SK-N-SH treated with all-trans-retinoic acid at 6 μM for 48 hours (cell line): ENCODE measurements around the gene CHSY1.
A peak's percentile ranks its signal among the peaks of the same experiment; 100 is the strongest.
"Not testable (repeated sequence)": the region's sequence is repeated elsewhere in the genome, so short reads cannot be mapped to it uniquely, and the experiment has no call there.

Experiments used
- ATAC-seq: fragments of 200-7000 bp; cut with Tn5 transposase; 3 replicates; pipeline ENCODE4 v1.9.1; 2020; ENCODE audit warnings: mild to moderate bottlenecking, moderate library complexity
- CSDC2 ChIP-seq: fragments of 250-450 bp; sonication (Bioruptor Pico); IDR thresholded peaks from 2 replicates; pipeline ENCODE4 v1.5.0; 2020; ENCODE audit warnings: mild to moderate bottlenecking, moderate library complexity
- OSR1 ChIP-seq: fragments of 250-450 bp; sonication (Bioruptor Pico); IDR thresholded peaks from 2 replicates; pipeline ENCODE4 v1.8.0; 2022; ENCODE audit warnings: moderate library complexity, mild to moderate bottlenecking, inconsistent platforms
- RARB ChIP-seq: fragments of 250-450 bp; sonication (Bioruptor Pico); IDR thresholded peaks from 2 replicates; pipeline ENCODE4 v1.8.0; 2021; ENCODE audit warnings: mild to moderate bottlenecking, moderate library complexity
- TCF4 ChIP-seq: fragments of 250-450 bp; sonication (Bioruptor Pico); IDR thresholded peaks from 2 replicates; pipeline ENCODE4 v1.8.0; 2021; ENCODE audit warnings: mild to moderate bottlenecking, moderate library complexity, borderline replicate concordance
- TOX ChIP-seq: fragments of 250-450 bp; sonication (Bioruptor Pico); IDR thresholded peaks from 2 replicates; pipeline ENCODE4 v1.8.0; 2021; ENCODE audit warnings: mild to moderate bottlenecking, moderate library complexity, borderline replicate concordance

The CHSY1 gene

DNA sequence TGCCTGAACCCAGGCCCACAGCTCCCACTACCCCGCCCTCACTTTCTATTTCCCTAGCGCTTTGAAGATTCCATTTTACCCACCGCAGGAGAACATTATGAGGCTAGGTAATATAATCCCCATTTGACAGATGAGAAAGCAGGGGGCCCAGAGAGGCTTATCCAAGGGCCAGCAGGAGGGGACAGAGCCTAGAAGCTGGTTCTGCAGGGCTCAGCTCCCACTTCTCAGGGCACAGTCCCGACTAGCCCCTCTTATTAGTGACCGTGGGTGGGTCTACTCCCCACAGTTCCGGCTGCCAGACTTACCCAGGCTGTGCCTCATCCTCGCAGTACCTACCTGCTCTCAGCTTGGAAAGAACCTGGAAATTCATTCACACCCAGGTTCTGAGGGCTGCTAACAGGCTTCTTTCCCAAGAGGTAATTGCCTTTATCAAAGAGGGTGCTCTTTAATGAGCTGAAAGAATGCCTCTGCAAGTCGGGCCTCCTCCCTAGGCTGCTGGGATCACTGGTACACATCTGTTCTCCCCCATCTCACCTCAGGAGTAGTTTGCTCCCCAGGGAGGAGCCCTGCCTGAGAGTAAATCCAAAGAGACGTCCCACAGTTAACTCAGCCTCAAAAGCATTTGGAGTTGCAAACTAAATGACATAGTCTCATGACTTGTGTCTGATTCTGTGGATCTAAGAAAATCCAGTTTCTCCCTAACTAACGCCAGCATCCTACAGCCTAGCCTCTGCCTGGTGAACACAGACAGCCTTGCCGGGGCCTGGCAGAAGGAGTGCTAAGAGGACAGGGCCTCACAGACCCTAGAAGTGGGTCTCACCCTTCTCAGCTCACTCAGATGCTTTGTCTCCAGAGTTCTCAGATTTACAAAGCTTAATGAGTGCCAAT is 125.0 kb downstream of the CHSY1 start:
- peak; percentile 75 for ATAC-seq
- TF ChIP-seq TCF4 (no peak), TOX (no peak), OSR1 (CRISPR knock-in tag) (no peak), RARB (CRISPR knock-in tag) (no peak), CSDC2 (CRISPR knock-in tag) (no peak)

DNA sequence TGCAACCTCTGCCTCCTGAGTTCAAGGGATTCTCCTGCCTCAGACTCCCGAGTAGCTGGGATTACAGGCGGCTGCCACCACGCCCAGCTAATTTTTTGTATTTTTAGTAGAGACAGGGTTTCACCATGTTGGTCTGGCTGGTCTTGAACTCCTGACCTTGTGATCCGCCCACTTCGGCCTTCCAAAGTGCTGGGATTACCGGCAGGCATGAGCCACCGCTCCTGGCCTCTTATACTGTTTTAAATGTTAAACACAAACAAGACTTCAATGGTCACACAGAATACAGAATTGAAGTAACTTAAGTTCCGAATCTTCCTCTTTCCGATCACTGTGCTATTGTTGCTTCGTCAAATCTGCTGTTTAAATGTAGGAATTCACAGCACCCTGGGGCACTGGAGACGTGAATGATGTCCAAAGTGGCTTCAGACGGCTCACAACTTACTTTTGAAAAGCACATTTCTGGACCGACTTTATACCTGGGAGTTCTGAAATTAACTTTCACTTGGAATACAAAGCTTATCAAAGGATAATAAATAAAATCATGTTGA is 125.9 kb downstream of the CHSY1 start:
- ATAC-seq: not testable (repeated sequence)
